ENCODE measurements around the gene GNPAT.
A peak's percentile ranks its signal among the peaks of the same experiment; 100 is the strongest.
"Not testable (repeated sequence)": the region's sequence is repeated elsewhere in the genome, so short reads cannot be mapped to it uniquely, and the experiment has no call there.

GNPAT gene

GRCh38 chr1:231240883-231241735, at the start of gene GNPAT:
Gene GNPAT (plus strand): TSS chr1:231241212. CDS start chr1:231241379, 167 bp downstream.
- peak; percentile 88 for DNase-seq

GRCh38 chr1:231192620-231193163, 48.3 kb upstream of the GNPAT start:
- DNase-seq = no peak

- DNase-seq = no peak
These were observed 47.2 kb upstream of the GNPAT start for GRCh38 chr1:231193710-231194340.

- DNase-seq = no peak
These were observed 46.6 kb upstream of the GNPAT start for GRCh38 chr1:231194476-231194842.

- DNase-seq = no peak
These were observed 46.0 kb upstream of the GNPAT start for GRCh38 chr1:231194843-231195516.

GRCh38 chr1:231196307-231196706, 44.7 kb upstream of the GNPAT start:
- DNase-seq = no peak

- no peak for DNase-seq
These were observed 44.3 kb upstream of the GNPAT start for GRCh38 chr1:231196728-231197127.

GRCh38 chr1:231199868-231200267, 41.1 kb upstream of the GNPAT start:
- no peak for DNase-seq

- DNase-seq = no peak
These were observed 40.5 kb upstream of the GNPAT start for GRCh38 chr1:231200388-231201031.

- no peak for DNase-seq
These were observed 39.5 kb upstream of the GNPAT start for GRCh38 chr1:231201375-231201978.

- no peak for DNase-seq
These were observed 38.9 kb upstream of the GNPAT start for GRCh38 chr1:231201979-231202633.

- no peak for DNase-seq
These were observed 37.6 kb upstream of the GNPAT start for GRCh38 chr1:231203259-231204057.

GRCh38 chr1:231206856-231207255, 34.2 kb upstream of the GNPAT start:
- no peak for DNase-seq

GRCh38 chr1:231207437-231207836, 33.6 kb upstream of the GNPAT start:
- no peak for DNase-seq

- no peak for DNase-seq
These were observed 32.0 kb upstream of the GNPAT start for GRCh38 chr1:231208980-231209379.

GRCh38 chr1:231209531-231209930, 31.5 kb upstream of the GNPAT start:
- no peak for DNase-seq

- no peak for DNase-seq
These were observed 30.9 kb upstream of the GNPAT start for GRCh38 chr1:231210126-231210525.

GRCh38 chr1:231211005-231211857, 29.8 kb upstream of the GNPAT start:
- DNase-seq = peak; percentile 59

GRCh38 chr1:231212301-231212700, 28.7 kb upstream of the GNPAT start:
- not testable (repeated sequence) for DNase-seq
